ENCODE results near the gene COX4I1.

The COX4I1 gene

DNA sequence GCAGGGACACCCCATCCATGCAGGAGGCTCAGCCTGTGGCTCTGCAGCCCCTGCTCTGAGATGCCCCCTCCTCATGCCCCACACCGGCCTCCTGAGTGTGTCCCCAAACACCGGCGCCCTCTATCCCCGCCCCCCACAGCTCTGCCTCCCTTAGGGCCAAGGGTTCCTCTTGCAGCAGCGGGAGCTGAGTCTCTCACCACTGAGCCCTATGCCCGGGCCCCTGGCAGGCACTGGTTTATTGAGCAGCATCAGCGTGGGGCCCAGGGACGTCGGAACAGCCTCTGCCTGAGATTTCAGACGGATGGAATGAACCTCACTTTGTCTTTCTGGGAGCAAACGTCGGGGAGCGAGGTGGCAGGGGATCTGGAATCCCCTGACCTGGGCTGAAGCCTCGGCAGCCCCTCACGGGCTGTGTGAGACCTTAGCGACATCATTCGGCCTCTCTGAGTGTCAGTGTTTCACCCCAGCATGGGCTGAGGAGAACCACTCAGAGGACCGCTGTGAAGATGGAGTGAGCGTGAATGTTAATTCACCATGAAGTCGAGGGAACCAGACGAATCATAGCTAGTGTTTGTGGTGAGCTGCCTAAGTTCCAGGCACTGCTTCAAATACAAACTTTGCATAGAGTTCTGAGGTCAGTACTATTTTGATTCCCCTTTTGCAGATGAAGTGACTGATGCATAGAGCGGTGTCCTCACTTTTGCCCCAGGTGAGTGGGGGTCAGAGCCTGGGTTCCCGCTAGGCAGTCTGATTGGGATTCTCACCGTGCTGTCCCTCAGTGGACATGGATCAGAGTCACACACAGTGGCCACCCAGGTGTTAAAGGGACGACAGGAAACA, 43.3 kb upstream of the COX4I1 start:
- no peak for TF ChIP-seq EZH2phosphoT487 (IDR thresholded peaks at IDR 0.05; ENCODE audit: borderline replicate concordance)
- TF ChIP-seq, protein P1, sequence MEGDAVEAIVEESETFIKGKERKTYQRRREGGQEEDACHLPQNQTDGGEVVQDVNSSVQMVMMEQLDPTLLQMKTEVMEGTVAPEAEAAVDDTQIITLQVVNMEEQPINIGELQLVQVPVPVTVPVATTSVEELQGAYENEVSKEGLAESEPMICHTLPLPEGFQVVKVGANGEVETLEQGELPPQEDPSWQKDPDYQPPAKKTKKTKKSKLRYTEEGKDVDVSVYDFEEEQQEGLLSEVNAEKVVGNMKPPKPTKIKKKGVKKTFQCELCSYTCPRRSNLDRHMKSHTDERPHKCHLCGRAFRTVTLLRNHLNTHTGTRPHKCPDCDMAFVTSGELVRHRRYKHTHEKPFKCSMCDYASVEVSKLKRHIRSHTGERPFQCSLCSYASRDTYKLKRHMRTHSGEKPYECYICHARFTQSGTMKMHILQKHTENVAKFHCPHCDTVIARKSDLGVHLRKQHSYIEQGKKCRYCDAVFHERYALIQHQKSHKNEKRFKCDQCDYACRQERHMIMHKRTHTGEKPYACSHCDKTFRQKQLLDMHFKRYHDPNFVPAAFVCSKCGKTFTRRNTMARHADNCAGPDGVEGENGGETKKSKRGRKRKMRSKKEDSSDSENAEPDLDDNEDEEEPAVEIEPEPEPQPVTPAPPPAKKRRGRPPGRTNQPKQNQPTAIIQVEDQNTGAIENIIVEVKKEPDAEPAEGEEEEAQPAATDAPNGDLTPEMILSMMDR (conservative IDR thresholded peaks at IDR 0.05; ENCODE audit: low read length) = no peak
- no peak overlapping the region for H2AFZ ChIP-seq (ENCODE audit: low read length)

DNA sequence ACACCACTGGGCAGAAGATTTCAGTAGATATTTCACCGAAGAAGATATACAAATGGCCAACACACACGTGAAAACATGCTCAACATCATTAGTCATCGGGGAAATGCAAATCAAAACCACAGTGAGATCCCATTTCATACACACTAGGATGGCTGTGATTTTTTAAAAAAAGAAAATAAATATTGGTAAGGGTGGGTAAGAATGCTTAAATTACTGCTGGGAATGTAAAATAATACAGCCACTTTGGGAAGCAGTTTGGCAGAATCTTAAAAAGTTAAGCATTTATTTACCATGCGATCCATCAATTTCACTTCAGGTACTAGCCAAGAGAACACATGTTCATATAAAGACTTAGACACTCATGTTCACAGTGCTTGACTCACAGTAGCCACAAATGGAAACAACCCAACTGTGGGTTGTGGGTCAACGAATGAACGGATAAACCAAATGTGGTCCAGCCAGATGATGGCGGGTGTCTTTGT, 42.1 kb upstream of the COX4I1 start:
- H3K4me2 ChIP-seq (ENCODE audit: low read depth, low read length, poor library complexity, severe bottlenecking) = no peak overlapping the region
- no peak overlapping the region for H2AFZ ChIP-seq (ENCODE audit: low read length)
- no peaks in the 10 kb centered on the region for H3K9me2 ChIP-seq (replicated peaks; ENCODE audit: low read depth, low read length)
- no peaks in the 10 kb centered on the region for H3F3A ChIP-seq (ENCODE audit: low read depth)
- no peaks in the 10 kb centered on the region for H4K20me1 ChIP-seq (ENCODE audit: insufficient read depth, low read length, poor library complexity, severe bottlenecking)
- no peak overlapping the region for H3K4me3 ChIP-seq (ENCODE audit: low read length, poor library complexity, severe bottlenecking)
- H3K79me2 ChIP-seq (ENCODE audit: insufficient read depth, low read length) = no peaks in the 10 kb centered on the region
- H3K36me3 ChIP-seq (ENCODE audit: insufficient read depth, low read length) = no peaks in the 10 kb centered on the region
- no peaks in the 10 kb centered on the region for H3K27me3 ChIP-seq (ENCODE audit: insufficient read depth, low read length, poor library complexity, severe bottlenecking)
- peaks cover 15% of the 10 kb centered on the region for H3K4me1 ChIP-seq (ENCODE audit: insufficient read depth, low read length, poor library complexity, severe bottlenecking)
- H3K9ac ChIP-seq (ENCODE audit: low read depth, low read length, poor library complexity, severe bottlenecking) = no peak overlapping the region
- no peaks in the 10 kb centered on the region for H3K9me3 ChIP-seq (ENCODE audit: insufficient read depth, low read depth, low read length)
- TF ChIP-seq, protein P1 (conservative IDR thresholded peaks at IDR 0.05; ENCODE audit: low read length) = no peak
- TF ChIP-seq EZH2phosphoT487 (IDR thresholded peaks at IDR 0.05; ENCODE audit: borderline replicate concordance) = no peak

More for the DNA sequence above, 43.3 kb upstream of the COX4I1 start:
- no peak overlapping the region for H3K9ac ChIP-seq (ENCODE audit: low read depth, low read length, poor library complexity, severe bottlenecking)
- no peaks in the 10 kb centered on the region for H3K9me2 ChIP-seq (replicated peaks; ENCODE audit: low read depth, low read length)
- peaks cover 8% of the 10 kb centered on the region for H3K4me1 ChIP-seq (ENCODE audit: insufficient read depth, low read length, poor library complexity, severe bottlenecking)
- H3K27me3 ChIP-seq (ENCODE audit: insufficient read depth, low read length, poor library complexity, severe bottlenecking) = no peaks in the 10 kb centered on the region
- H3K9me3 ChIP-seq (ENCODE audit: insufficient read depth, low read depth, low read length) = no peaks in the 10 kb centered on the region
- no peak overlapping the region for H3K4me2 ChIP-seq (ENCODE audit: low read depth, low read length, poor library complexity, severe bottlenecking)
- H3K4me3 ChIP-seq (ENCODE audit: low read length, poor library complexity, severe bottlenecking) = no peak overlapping the region
- no peaks in the 10 kb centered on the region for H3K36me3 ChIP-seq (ENCODE audit: insufficient read depth, low read length)
- H3K79me2 ChIP-seq (ENCODE audit: insufficient read depth, low read length) = no peaks in the 10 kb centered on the region
- no peaks in the 10 kb centered on the region for H4K20me1 ChIP-seq (ENCODE audit: insufficient read depth, low read length, poor library complexity, severe bottlenecking)
- H3F3A ChIP-seq (ENCODE audit: low read depth) = no peaks in the 10 kb centered on the region

DNA sequence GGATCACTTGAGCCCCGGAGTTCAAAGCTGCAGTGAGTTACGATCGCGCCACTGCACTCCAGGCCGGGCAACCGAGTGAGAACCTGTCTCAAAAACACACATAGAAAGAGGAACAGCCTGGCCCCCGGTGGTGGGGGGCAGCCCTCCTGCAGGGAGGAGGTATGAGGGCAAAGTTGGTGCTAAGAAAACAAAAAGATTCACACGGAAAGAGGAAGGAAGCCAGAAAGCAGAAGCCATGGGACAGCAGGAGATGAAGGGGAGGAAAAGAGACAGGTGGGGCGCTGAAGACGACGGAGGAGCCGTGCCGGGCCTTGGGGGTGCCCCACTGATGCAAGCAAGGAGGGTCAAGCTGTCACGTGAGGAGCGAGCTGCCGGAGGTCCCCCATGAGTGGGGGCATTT, 40.4 kb upstream of the COX4I1 start:
- no peaks in the 10 kb centered on the region for H3K9me3 ChIP-seq (ENCODE audit: insufficient read depth, low read depth, low read length)
- H3K4me1 ChIP-seq (ENCODE audit: insufficient read depth, low read length, poor library complexity, severe bottlenecking) = peaks cover 14% of the 10 kb centered on the region
- H3K4me3 ChIP-seq (ENCODE audit: low read length, poor library complexity, severe bottlenecking) = no peak overlapping the region
- no peak overlapping the region for H3K4me2 ChIP-seq (ENCODE audit: low read depth, low read length, poor library complexity, severe bottlenecking)
- TF ChIP-seq EZH2phosphoT487 (IDR thresholded peaks at IDR 0.05; ENCODE audit: borderline replicate concordance) = no peak
- TF ChIP-seq, protein P1 (conservative IDR thresholded peaks at IDR 0.05; ENCODE audit: low read length) = no peak
- no peaks in the 10 kb centered on the region for H3K79me2 ChIP-seq (ENCODE audit: insufficient read depth, low read length)
- H4K20me1 ChIP-seq (ENCODE audit: insufficient read depth, low read length, poor library complexity, severe bottlenecking) = no peaks in the 10 kb centered on the region
- no peaks in the 10 kb centered on the region for H3K9me2 ChIP-seq (replicated peaks; ENCODE audit: low read depth, low read length)
- H3F3A ChIP-seq (ENCODE audit: low read depth) = no peaks in the 10 kb centered on the region
- no peak overlapping the region for H3K9ac ChIP-seq (ENCODE audit: low read depth, low read length, poor library complexity, severe bottlenecking)
- H3K27me3 ChIP-seq (ENCODE audit: insufficient read depth, low read length, poor library complexity, severe bottlenecking) = no peaks in the 10 kb centered on the region
- no peak overlapping the region for H2AFZ ChIP-seq (ENCODE audit: low read length)
- no peaks in the 10 kb centered on the region for H3K36me3 ChIP-seq (ENCODE audit: insufficient read depth, low read length)

Measured in Loucy (cell line).